IMR-90 (cell line): ENCODE data around the gene CPAMD8. TPM values are rescaled to one million over a fixed set of nuclear protein-coding genes. Genes with fewer than 3 reads are reported as not detected.

Experiments
- ATAC-seq: fragments of 200-7000 bp; cut with Tn5 transposase; 2 replicates; pipeline ENCODE4 v1.9.1; 2020; ENCODE audit warnings: low read depth, mild to moderate bottlenecking, moderate library complexity
- BruUV-seq: library from RNA; stranded (reverse); fragments of 400-500 nt; replicated peaks from 2 replicates; lab custom pipeline; 2021; lab: Mats Ljungman, UMichigan
- CTCF ChIA-PET: fragments of 300-600 bp; formaldehyde crosslinking; extraction: SDS; loops from one replicate; lab custom pipeline; 2021; ENCODE audit warnings: antibody characterized with exemption; lab: Yijun Ruan, JAX
- POLR2A ChIA-PET: fragments of 300-600 bp; sonication (Branson Sonifier 250); formaldehyde crosslinking; loops from one replicate; lab custom pipeline; 2022; ENCODE audit warnings: antibody characterized with exemption; ENCODE audit not compliant: unreplicated experiment; lab: Charles Lee
- DNase-seq: peaks from one replicate; pipeline ENCODE4 v3.0.0; 2013
- H2AFZ ChIP-seq: replicated peaks from 2 replicates; pipeline ENCODE3; 2013; ENCODE audit warnings: low read length, mild to moderate bottlenecking; ENCODE audit not compliant: poor library complexity
- H2AK5ac ChIP-seq: 2 replicates; pipeline ENCODE4 v1.6.1; 2013; ENCODE audit warnings: low read depth, low read length, inconsistent platforms
- H2AK9ac ChIP-seq: replicated peaks from 2 replicates; pipeline ENCODE3; 2013; ENCODE audit warnings: mild to moderate bottlenecking, low read depth, low read length, moderate library complexity; ENCODE audit not compliant: poor library complexity
- H2BK120ac ChIP-seq: 2 replicates; pipeline ENCODE4 v1.6.1; 2013; ENCODE audit warnings: low read depth, low read length, inconsistent platforms
- H2BK15ac ChIP-seq: 3 replicates; pipeline ENCODE4 v1.6.1; 2013; ENCODE audit warnings: low read depth, low read length, inconsistent platforms
- H2BK20ac ChIP-seq: 2 replicates; pipeline ENCODE4 v1.6.1; 2013; ENCODE audit warnings: low read depth, mild to moderate bottlenecking, inconsistent platforms, low read length, moderate library complexity
- H2BK5ac ChIP-seq: 2 replicates; pipeline ENCODE4 v1.6.1; 2013; ENCODE audit warnings: mild to moderate bottlenecking, low read depth, low read length, inconsistent platforms; ENCODE audit not compliant: poor library complexity, severe bottlenecking
- H3K14ac ChIP-seq: replicated peaks from 2 replicates; pipeline ENCODE4 v1.6.1; 2013; ENCODE audit warnings: low read depth, low read length, inconsistent platforms
- H3K18ac ChIP-seq: 2 replicates; pipeline ENCODE4 v1.6.1; 2013; ENCODE audit warnings: low read depth, low read length, control low read depth
- H3K23ac ChIP-seq: 2 replicates; pipeline ENCODE4 v1.6.1; 2013; ENCODE audit warnings: low read depth, low read length, inconsistent platforms
- H3K27ac ChIP-seq: 2 replicates; pipeline ENCODE4 v1.5.1; 2013; ENCODE audit warnings: mild to moderate bottlenecking, control low read depth, low read length; ENCODE audit not compliant: insufficient read depth
- H3K27me3 ChIP-seq: 2 replicates; pipeline ENCODE4 v1.6.1; 2013; ENCODE audit warnings: low read length; ENCODE audit not compliant: control insufficient read depth, insufficient read depth
- H3K36me3 ChIP-seq: 2 replicates; pipeline ENCODE4 v1.6.1; 2013; ENCODE audit warnings: low read length, mixed read lengths; ENCODE audit not compliant: control insufficient read depth, insufficient read depth
- H3K4ac ChIP-seq: 2 replicates; pipeline ENCODE4 v1.6.1; 2013; ENCODE audit warnings: low read depth, low read length, inconsistent platforms
- H3K4me1 ChIP-seq: 2 replicates; pipeline ENCODE4 v1.6.1; 2013; ENCODE audit warnings: low read length, mixed read lengths; ENCODE audit not compliant: control insufficient read depth, insufficient read depth
- H3K4me2 ChIP-seq: 2 replicates; pipeline ENCODE4 v1.6.1; 2013; ENCODE audit warnings: low read depth, mild to moderate bottlenecking, control low read depth, low read length, moderate library complexity
- H3K4me3 ChIP-seq: 2 replicates; pipeline ENCODE4 v1.5.1; 2013; ENCODE audit warnings: low read depth, mild to moderate bottlenecking, control low read depth, low read length, moderate library complexity; ENCODE audit not compliant: insufficient read depth
- H3K56ac ChIP-seq: 2 replicates; pipeline ENCODE4 v1.6.1; 2013; ENCODE audit warnings: low read length, inconsistent platforms; ENCODE audit not compliant: insufficient read depth; ENCODE audit errors: extremely low read depth
- H3K79me1 ChIP-seq, 2 experiments: 2 replicates each; pipeline ENCODE4 v1.6.1; 2013; ENCODE audit warnings: low read length in 2 of 2, inconsistent platforms in 1 of 2, low read depth in 1 of 2
- H3K9ac ChIP-seq: 2 replicates; pipeline ENCODE4 v1.6.1; 2013; ENCODE audit warnings: low read depth, low read length, control low read depth
- H3K9me1 ChIP-seq: 2 replicates; pipeline ENCODE4 v1.6.1; 2013; ENCODE audit warnings: low read length, inconsistent platforms; ENCODE audit not compliant: insufficient read depth
- H3K9me3 ChIP-seq: 2 replicates; pipeline ENCODE4 v1.6.1; 2013; ENCODE audit warnings: low read length; ENCODE audit not compliant: control insufficient read depth, insufficient read depth
- H4K20me1 ChIP-seq: 2 replicates; pipeline ENCODE4 v1.6.1; 2013; ENCODE audit warnings: low read length, inconsistent platforms; ENCODE audit not compliant: insufficient read depth
- H4K5ac ChIP-seq: 2 replicates; pipeline ENCODE4 v1.6.1; 2013; ENCODE audit warnings: mild to moderate bottlenecking, low read depth, low read length, control low read depth
- H4K8ac ChIP-seq, 2 experiments: 2 replicates each; pipeline ENCODE4 v1.6.1; 2013; ENCODE audit warnings: low read depth in 2 of 2, low read length in 2 of 2, control low read depth in 1 of 2, inconsistent platforms in 1 of 2
- H4K91ac ChIP-seq: 2 replicates; pipeline ENCODE4 v1.6.1; 2013; ENCODE audit warnings: low read depth, low read length, inconsistent platforms; ENCODE audit not compliant: insufficient read depth
- FOS ChIP-seq: fragments of 150-350 bp; IDR thresholded peaks from 2 replicates; pipeline ENCODE4 v1.6.1; 2016; ENCODE audit warnings: low read depth, low read length
- MAZ ChIP-seq: IDR thresholded peaks from 2 replicates; pipeline ENCODE4 v1.6.1; 2012; ENCODE audit warnings: low read depth, mild to moderate bottlenecking, low read length, improper control_type of control experiment, moderate library complexity, borderline replicate concordance
- NFE2L2 ChIP-seq: fragments of 150-350 bp; IDR thresholded peaks from 2 replicates; pipeline ENCODE4 v1.6.1; 2016; ENCODE audit warnings: low read depth, mild to moderate bottlenecking, low read length
- POLR2A ChIP-seq: IDR thresholded peaks from 2 replicates; pipeline ENCODE4 v1.6.1; 2012; ENCODE audit warnings: mild to moderate bottlenecking, low read depth, low read length
- SMC3 ChIP-seq: fragments of 150-350 bp; IDR thresholded peaks from 2 replicates; pipeline ENCODE4 v1.6.1; 2016; ENCODE audit warnings: low read depth, mild to moderate bottlenecking, antibody characterized with exemption, low read length, moderate library complexity
- WGBS, 2 experiments: methylation state at CpG; one replicate each; pipeline versions ENCODE4 v1.1.5 to v1.1.7; 2013; ENCODE audit warnings: missing lambda C conversion rate in 2 of 2; ENCODE audit not compliant: insufficient read length in 1 of 2; ENCODE audit errors: extremely low coverage in 2 of 2; 5-methylcytosine and 5-hydroxymethylcytosine counted together
- dilution Hi-C: fragments of 300-500 bp; cut with HindIII; formaldehyde crosslinking; loops from one replicate; pipeline ENCODE4 v1.14.3; 2018; ENCODE audit warnings: low sequenced_read_pairs; ENCODE audit not compliant: unreplicated experiment
- in situ Hi-C: fragments of 300-500 bp; cut with MboI; formaldehyde crosslinking; loops from 3 replicates; pipeline ENCODE4 v1.14.3; 2019; ENCODE audit warnings: low sequenced_read_pairs, inconsistent platforms, mixed read lengths
- intact Hi-C: fragments of 100-400 bp; cut with micrococcal nuclease; formaldehyde crosslinking; loops from 2 replicates; pipeline ENCODE4 v1.10.0; 2022
- polyA plus RNA-seq, 3 experiments: library from polyadenylated mRNA; depleted of rRNA; stranded (reverse); fragments of >200 nt; gene quantifications; 2 replicates each; pipeline ENCODE4 v1.2.3, GENCODE V29; 2012; ENCODE audit warnings: low replicate concordance in 1 of 3
- total RNA-seq: library from RNA; depleted of rRNA; stranded (reverse); fragments of >200 nt; gene quantifications from 2 replicates; pipeline ENCODE4 v1.2.3, GENCODE V29; 2012
- TF ChIP-seq, protein P1 (sequence below): fragments of 150-350 bp; IDR thresholded peaks from 2 replicates; pipeline ENCODE4 v1.6.1; 2016; ENCODE audit warnings: low read depth, mild to moderate bottlenecking, low read length, moderate library complexity, borderline replicate concordance
- TF ChIP-seq, protein P2 (sequence below): fragments of 150-350 bp; IDR thresholded peaks from 2 replicates; pipeline ENCODE4 v1.6.1; 2017; ENCODE audit warnings: mild to moderate bottlenecking, antibody characterized with exemption, low read length, low read depth

The CPAMD8 gene
- total and polyA plus RNA-seq, 2 of the 4 experiments (the other 2 are of a cell fraction), result 0.36 to 0.79 TPM

DNA sequence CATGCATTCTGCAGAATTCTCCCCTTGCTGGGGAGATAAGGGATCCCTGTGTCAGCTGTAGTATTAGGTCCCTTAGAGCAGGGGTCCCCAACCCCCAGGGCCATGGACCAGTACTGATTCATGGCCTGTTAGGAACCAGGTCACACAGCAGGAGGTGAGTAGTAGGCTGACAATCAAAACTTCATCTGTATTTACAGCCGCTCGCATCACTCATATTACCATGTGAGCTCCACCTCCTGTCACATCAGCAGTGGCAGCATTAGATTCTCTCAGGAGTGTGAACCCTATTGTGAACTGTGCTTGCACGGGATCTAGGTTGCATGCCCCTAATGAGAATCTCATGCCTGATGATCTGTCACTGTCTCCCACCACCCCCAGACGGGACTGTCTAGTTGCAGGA, 37.9 kb downstream of the CPAMD8 start:
- no peak for DNase-seq
- no peak overlapping the region for H3K9ac ChIP-seq
- H4K8ac ChIP-seq, result no peak overlapping the region
- in situ Hi-C loops (no loop called here), dilution Hi-C loops (no loop called here), intact Hi-C loops (no loop called here)
- H3K27ac ChIP-seq, result no peak overlapping the region
- H2AFZ ChIP-seq, result no peak overlapping the region
- BruUV-seq, result no TSS peak
- no peak for ATAC-seq
- no peak overlapping the region for H3K4ac ChIP-seq
- no peak overlapping the region for H3K18ac ChIP-seq
- TF ChIP-seq SMC3, result no peak
- TF ChIP-seq, protein P1, sequence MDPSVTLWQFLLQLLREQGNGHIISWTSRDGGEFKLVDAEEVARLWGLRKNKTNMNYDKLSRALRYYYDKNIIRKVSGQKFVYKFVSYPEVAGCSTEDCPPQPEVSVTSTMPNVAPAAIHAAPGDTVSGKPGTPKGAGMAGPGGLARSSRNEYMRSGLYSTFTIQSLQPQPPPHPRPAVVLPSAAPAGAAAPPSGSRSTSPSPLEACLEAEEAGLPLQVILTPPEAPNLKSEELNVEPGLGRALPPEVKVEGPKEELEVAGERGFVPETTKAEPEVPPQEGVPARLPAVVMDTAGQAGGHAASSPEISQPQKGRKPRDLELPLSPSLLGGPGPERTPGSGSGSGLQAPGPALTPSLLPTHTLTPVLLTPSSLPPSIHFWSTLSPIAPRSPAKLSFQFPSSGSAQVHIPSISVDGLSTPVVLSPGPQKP, result no peak
- TF ChIP-seq MAZ, result no peak
- no peak for TF ChIP-seq POLR2A
- TF ChIP-seq FOS, result no peak
- TF ChIP-seq NFE2L2, result no peak
- TF ChIP-seq, protein P2, sequence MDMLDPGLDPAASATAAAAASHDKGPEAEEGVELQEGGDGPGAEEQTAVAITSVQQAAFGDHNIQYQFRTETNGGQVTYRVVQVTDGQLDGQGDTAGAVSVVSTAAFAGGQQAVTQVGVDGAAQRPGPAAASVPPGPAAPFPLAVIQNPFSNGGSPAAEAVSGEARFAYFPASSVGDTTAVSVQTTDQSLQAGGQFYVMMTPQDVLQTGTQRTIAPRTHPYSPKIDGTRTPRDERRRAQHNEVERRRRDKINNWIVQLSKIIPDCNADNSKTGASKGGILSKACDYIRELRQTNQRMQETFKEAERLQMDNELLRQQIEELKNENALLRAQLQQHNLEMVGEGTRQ, result no peak
- no peak overlapping the region for H3K4me2 ChIP-seq
- H2BK120ac ChIP-seq, result no peak overlapping the region
- POLR2A ChIA-PET, result no interaction called here
- 0 out of 2 replicates have a peak, but pooled peaks cover under 1% of the 10 kb centered on the region for H3K9me3 ChIP-seq
- H3K23ac ChIP-seq, result no peak overlapping the region
- no peak overlapping the region for H2BK15ac ChIP-seq
- CTCF ChIA-PET, result no interaction called here
- no peak overlapping the region for H2BK20ac ChIP-seq
- no peak overlapping the region for H4K91ac ChIP-seq
- no peak overlapping the region for H2AK5ac ChIP-seq
- H3K56ac ChIP-seq, result no peak overlapping the region
- H2AK9ac ChIP-seq, result no peak overlapping the region
- H4K5ac ChIP-seq, result no peak overlapping the region
- no peaks in the 10 kb centered on the region for H3K4me1 ChIP-seq
- H3K79me1 ChIP-seq, result no peaks in the 10 kb centered on the region
- WGBS, 2 experiments, result no CpG with 5 or more reads among the region's 4 CpGs
- H3K36me3 ChIP-seq, result no peaks in the 10 kb centered on the region
- H3K4me3 ChIP-seq, result no peak overlapping the region
- H4K20me1 ChIP-seq, result no peaks in the 10 kb centered on the region
- no peaks in the 10 kb centered on the region for H3K9me1 ChIP-seq
- H2BK5ac ChIP-seq, result no peak overlapping the region
- H3K14ac ChIP-seq, result no peak overlapping the region
- H3K27me3 ChIP-seq, result no peaks in the 10 kb centered on the region; the same call in 1 of the 2 replicates
